ENCODE measurements around the gene MBD4.

- TF ChIP-seq, protein P1, sequence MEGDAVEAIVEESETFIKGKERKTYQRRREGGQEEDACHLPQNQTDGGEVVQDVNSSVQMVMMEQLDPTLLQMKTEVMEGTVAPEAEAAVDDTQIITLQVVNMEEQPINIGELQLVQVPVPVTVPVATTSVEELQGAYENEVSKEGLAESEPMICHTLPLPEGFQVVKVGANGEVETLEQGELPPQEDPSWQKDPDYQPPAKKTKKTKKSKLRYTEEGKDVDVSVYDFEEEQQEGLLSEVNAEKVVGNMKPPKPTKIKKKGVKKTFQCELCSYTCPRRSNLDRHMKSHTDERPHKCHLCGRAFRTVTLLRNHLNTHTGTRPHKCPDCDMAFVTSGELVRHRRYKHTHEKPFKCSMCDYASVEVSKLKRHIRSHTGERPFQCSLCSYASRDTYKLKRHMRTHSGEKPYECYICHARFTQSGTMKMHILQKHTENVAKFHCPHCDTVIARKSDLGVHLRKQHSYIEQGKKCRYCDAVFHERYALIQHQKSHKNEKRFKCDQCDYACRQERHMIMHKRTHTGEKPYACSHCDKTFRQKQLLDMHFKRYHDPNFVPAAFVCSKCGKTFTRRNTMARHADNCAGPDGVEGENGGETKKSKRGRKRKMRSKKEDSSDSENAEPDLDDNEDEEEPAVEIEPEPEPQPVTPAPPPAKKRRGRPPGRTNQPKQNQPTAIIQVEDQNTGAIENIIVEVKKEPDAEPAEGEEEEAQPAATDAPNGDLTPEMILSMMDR (IDR thresholded peaks at IDR 0.05; ENCODE audit: insufficient read depth, low read depth, low read length) = no peak
- no peak for TF ChIP-seq EZH2 (IDR thresholded peaks at IDR 0.05; ENCODE audit: insufficient read depth, low read length)
These were observed 47.6 kb upstream of the MBD4 start for GRCh38 chr3:129487183-129487867.

Data from astrocyte (in vitro differentiated cells and primary cell).